SU-DHL-6 (cell line): ENCODE measurements around the gene RALGDS.

Experiments used
- H2AFZ ChIP-seq: fragments of 200-600 bp; sonication (generic); 2 replicates; pipeline ENCODE4 v1.6.1; 2014; ENCODE audit warnings: low read depth, mild to moderate bottlenecking, moderate library complexity, mixed read lengths, antibody characterized with exemption, low read length; ENCODE audit not compliant: severe bottlenecking
- H3F3A ChIP-seq: fragments of 200-600 bp; shearing (Covaris generic); 2 replicates; pipeline ENCODE4 v1.6.0; 2016; ENCODE audit warnings: antibody characterized with exemption, mild to moderate bottlenecking; ENCODE audit not compliant: insufficient read depth
- H3K27ac ChIP-seq: fragments of 200-600 bp; sonication (generic); 2 replicates; pipeline ENCODE4 v1.5.1; 2016; ENCODE audit warnings: low read depth, mild to moderate bottlenecking, low read length, moderate library complexity, mixed read lengths
- H3K27me3 ChIP-seq: fragments of 200-600 bp; sonication (generic), shearing (Covaris generic); 2 replicates; pipeline ENCODE4 v1.6.0; 2014; ENCODE audit warnings: mild to moderate bottlenecking, low read length
- H3K36me3 ChIP-seq: fragments of 200-600 bp; sonication (generic); 2 replicates; pipeline ENCODE4 v1.6.1; 2014; ENCODE audit warnings: mild to moderate bottlenecking, low read length, mixed read lengths
- H3K4me2 ChIP-seq: fragments of 300-600, 200-600 bp; shearing (Covaris generic), sonication (generic); 2 replicates; pipeline ENCODE4 v1.6.0; 2014; ENCODE audit warnings: low read length, low read depth, mild to moderate bottlenecking; ENCODE audit not compliant: poor library complexity, severe bottlenecking
- H3K4me3 ChIP-seq: fragments of 200-600 bp; sonication (generic); 2 replicates; pipeline ENCODE4 v1.5.1; 2014; ENCODE audit warnings: antibody characterized with exemption, low read length, mild to moderate bottlenecking, mixed read lengths; ENCODE audit not compliant: insufficient read depth, poor library complexity, severe bottlenecking
- H3K79me2 ChIP-seq: fragments of 200-600 bp; sonication (generic); 2 replicates; pipeline ENCODE4 v1.6.1; 2014; ENCODE audit warnings: mild to moderate bottlenecking, low read length, moderate library complexity; ENCODE audit not compliant: insufficient read depth
- H3K9ac ChIP-seq: fragments of 200-600 bp; sonication (generic); 2 replicates; pipeline ENCODE4 v1.7.0; 2014; ENCODE audit warnings: mild to moderate bottlenecking, low read length
- H3K9me2 ChIP-seq: fragments of 200-600 bp; sonication (generic); replicated peaks from 2 replicates; pipeline ENCODE4 v1.6.1; 2014; ENCODE audit warnings: low read length; ENCODE audit not compliant: insufficient read depth
- H3K9me3 ChIP-seq: fragments of 200-600 bp; sonication (generic); 2 replicates; pipeline ENCODE4 v1.6.1; 2014; ENCODE audit warnings: low read length, mixed read lengths; ENCODE audit not compliant: insufficient read depth
- H4K20me1 ChIP-seq: fragments of 200-600 bp; sonication (generic); 2 replicates; pipeline ENCODE4 v1.6.1; 2014; ENCODE audit warnings: low read depth, mild to moderate bottlenecking, antibody characterized with exemption, low read length, moderate library complexity, mixed read lengths
- CTCF ChIP-seq: fragments of 200-600 bp; sonication (generic); IDR thresholded peaks from one replicate; pipeline ENCODE4 v1.5.1; 2017; ENCODE audit warnings: antibody characterized with exemption, mild to moderate bottlenecking, low read length, moderate library complexity; ENCODE audit not compliant: insufficient read depth, poor library complexity, severe bottlenecking
- EZH2phosphoT487 ChIP-seq: fragments of 200-600 bp; sonication (generic), shearing (Covaris generic); conservative IDR thresholded peaks from 2 replicates; pipeline ENCODE4 v1.6.1; 2018; ENCODE audit warnings: mild to moderate bottlenecking, antibody characterized with exemption, low read length, moderate library complexity, mixed read lengths

Gene RALGDS

GRCh38 chr9:133125941-133126696, 5.1 kb upstream of the RALGDS start:
- Histone ChIP-seq H2AFZ (no peak overlapping the region), H3K9me2 (no peaks in the 10 kb centered on the region), H3K36me3 (no peaks in the 10 kb centered on the region), H3K9ac (no peak overlapping the region), H3K4me3 (no peak overlapping the region), H3K4me2 (no peak overlapping the region), H3F3A (peaks cover 6% of the 10 kb centered on the region; the same call in 1 of the 2 replicates), H3K79me2 (no peaks in the 10 kb centered on the region; the same call in 1 of the 2 replicates), H3K9me3 (no peaks in the 10 kb centered on the region), H3K27me3 (no peaks in the 10 kb centered on the region), H3K27ac (no peak overlapping the region), H4K20me1 (no peaks in the 10 kb centered on the region; the same call in 1 of the 2 replicates)
- no peak for TF ChIP-seq CTCF
- TF ChIP-seq EZH2phosphoT487, result no peak

- Histone ChIP-seq H3K79me2 (no peaks in the 10 kb centered on the region; the same call in 1 of the 2 replicates), H2AFZ (no peak overlapping the region), H3K36me3 (no peaks in the 10 kb centered on the region), H3K27me3 (no peaks in the 10 kb centered on the region), H4K20me1 (no peaks in the 10 kb centered on the region; the same call in 1 of the 2 replicates), H3K9me3 (no peaks in the 10 kb centered on the region), H3K4me3 (no peak overlapping the region), H3K9ac (no peak overlapping the region), H3K27ac (no peak overlapping the region), H3K9me2 (no peaks in the 10 kb centered on the region), H3K4me2 (no peak overlapping the region), H3F3A (peaks cover 6% of the 10 kb centered on the region; the same call in 1 of the 2 replicates)
- TF ChIP-seq CTCF (no peak), EZH2phosphoT487 (no peak)
Observed at GRCh38 chr9:133124907-133125275, 3.9 kb upstream of the RALGDS start.

- Histone ChIP-seq H2AFZ (no peak overlapping the region), H3K27ac (no peak overlapping the region), H3K36me3 (no peaks in the 10 kb centered on the region), H3K9me2 (no peaks in the 10 kb centered on the region), H3F3A (peaks cover 6% of the 10 kb centered on the region; the same call in 1 of the 2 replicates), H3K27me3 (no peaks in the 10 kb centered on the region), H3K79me2 (no peaks in the 10 kb centered on the region; the same call in 1 of the 2 replicates), H3K4me3 (no peak overlapping the region), H3K9ac (no peak overlapping the region), H3K9me3 (no peaks in the 10 kb centered on the region), H3K4me2 (no peak overlapping the region), H4K20me1 (no peaks in the 10 kb centered on the region; the same call in 1 of the 2 replicates)
- no peak for TF ChIP-seq EZH2phosphoT487
- TF ChIP-seq CTCF, result no peak
Observed at GRCh38 chr9:133124123-133124906, 3.3 kb upstream of the RALGDS start.
